NB4 (cell line): ENCODE results near the gene GMDS.

Experiments
- DNase-seq: peaks from one replicate; pipeline ENCODE4 v3.0.0; 2010; ENCODE audit warnings: low read depth
- H3K4me3 ChIP-seq: one replicate; pipeline ENCODE4 v1.5.1; 2011; ENCODE audit warnings: mild to moderate bottlenecking, low read depth, low read length, moderate library complexity
- CTCF ChIP-seq: IDR thresholded peaks from one replicate; pipeline ENCODE4 v1.5.1; 2012; ENCODE audit warnings: low read depth, low read length
- MYC ChIP-seq: IDR thresholded peaks from 2 replicates; pipeline ENCODE4 v1.6.1; 2011; ENCODE audit warnings: low read depth, low read length
- POLR2A ChIP-seq: IDR thresholded peaks from 2 replicates; pipeline ENCODE4 v1.6.1; 2011; ENCODE audit warnings: mild to moderate bottlenecking; ENCODE audit not compliant: insufficient read length; ENCODE audit errors: extremely low read depth
- TF ChIP-seq, protein P1 (sequence below): IDR thresholded peaks from 2 replicates; pipeline ENCODE4 v1.6.1; 2011; ENCODE audit warnings: low read depth, low read length

The GMDS gene

DNA sequence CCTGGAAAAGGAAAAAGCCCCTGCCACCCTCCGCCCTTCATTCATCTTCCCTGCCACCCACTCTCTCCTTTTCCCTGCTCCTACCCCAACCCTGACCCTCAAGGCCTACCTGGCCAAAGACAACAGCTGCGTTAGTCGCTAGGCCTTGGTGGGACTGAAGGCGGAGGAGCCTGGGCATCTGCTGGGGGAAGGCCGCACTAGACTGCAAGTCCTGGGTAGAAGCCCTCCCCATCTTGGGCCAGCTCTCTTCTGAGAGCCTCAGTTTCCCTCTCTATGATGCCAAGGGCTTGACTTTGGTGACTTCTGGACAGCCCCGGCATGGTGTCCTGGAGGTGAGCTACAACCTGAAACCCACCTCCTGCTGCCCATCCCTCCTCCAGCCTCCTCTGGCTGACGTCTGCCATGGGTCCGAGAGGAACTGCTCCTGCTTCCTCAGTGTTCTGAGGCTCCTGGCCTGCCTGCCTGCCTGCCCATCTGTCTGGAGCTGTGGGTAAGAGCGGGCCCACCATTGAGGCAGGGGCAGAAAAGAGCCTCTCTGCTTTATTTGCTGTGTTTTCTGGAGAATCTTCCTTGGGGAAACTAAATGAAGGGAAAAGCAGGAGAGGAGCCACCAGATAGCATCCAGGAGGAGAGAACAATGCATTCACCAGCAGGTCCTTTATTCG is 643.2 kb downstream of the GMDS start:
- no peak for TF ChIP-seq CTCF
- no peak for TF ChIP-seq POLR2A
- TF ChIP-seq, protein P1, sequence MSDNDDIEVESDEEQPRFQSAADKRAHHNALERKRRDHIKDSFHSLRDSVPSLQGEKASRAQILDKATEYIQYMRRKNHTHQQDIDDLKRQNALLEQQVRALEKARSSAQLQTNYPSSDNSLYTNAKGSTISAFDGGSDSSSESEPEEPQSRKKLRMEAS = no peak
- TF ChIP-seq MYC = no peak
- DNase-seq = no peak
- H3K4me3 ChIP-seq = no peak overlapping the region

DNA sequence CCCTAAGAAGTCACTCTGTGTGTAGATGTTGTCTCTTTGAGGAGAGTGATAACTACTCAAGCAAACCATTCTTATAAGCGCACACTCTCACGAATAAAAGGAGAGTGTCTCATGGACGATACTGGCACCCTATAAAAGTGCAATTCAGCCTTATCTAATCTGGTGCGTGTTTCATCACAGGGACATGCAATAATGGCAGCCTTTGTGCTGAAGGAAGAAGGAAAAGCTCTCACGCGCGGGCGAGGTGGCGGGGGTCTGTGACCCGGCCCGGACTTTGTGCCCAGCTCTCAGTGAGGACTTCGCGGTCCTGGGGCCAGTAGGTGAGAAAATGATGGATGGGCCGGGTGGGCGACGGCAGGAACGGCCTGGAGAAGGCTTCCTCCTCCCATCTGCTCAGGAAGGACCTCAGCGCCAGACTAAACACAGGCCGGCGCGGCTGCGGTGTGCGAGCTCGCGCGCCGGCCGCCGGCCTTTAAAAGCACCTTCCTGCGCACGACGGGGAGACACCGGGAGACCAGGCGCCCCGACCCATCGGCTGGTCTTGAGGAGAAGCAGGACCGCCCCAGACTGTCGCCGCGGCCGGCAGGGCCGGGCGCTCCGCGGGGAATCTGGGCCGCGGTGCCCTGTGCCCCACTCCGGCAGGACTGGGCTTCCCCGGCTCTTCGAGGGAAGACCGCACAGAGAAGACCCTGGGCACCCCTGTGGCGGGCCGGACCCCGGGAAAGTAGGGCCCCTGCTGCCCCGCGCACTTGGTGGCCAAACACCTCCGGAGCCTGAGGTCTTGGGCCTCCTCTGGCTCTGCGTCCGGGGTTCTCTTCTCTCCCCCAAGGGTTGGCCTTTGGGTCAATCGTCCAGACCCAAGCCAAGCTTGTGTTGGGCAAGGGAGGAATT is 644.0 kb downstream of the GMDS start:
- no peak for TF ChIP-seq CTCF
- no peak for TF ChIP-seq POLR2A
- no peak for TF ChIP-seq MYC
- TF ChIP-seq, protein P1 = no peak
- DNase-seq = no peak
- no peak overlapping the region for H3K4me3 ChIP-seq

DNA sequence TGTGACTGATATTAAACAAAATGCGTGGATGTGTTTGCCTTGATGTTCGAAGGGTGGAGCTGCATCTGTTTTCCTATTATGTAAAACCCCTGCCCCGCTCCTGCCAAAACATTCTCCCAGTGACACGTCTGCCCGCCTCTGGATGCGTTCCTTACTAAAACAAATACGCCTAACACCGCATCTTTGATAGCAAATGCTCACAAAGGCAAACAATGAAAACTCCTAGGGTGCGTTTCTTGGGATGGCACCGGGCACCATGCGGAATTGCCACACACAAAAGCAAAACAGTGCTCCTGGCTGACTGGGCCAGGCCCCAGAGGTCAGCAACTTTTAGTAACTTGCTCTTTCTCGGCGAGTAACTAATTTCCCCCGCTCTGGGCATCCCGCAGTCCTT is 644.6 kb downstream of the GMDS start:
- H3K4me3 ChIP-seq = no peak overlapping the region
- DNase-seq = no peak
- no peak for TF ChIP-seq CTCF
- TF ChIP-seq POLR2A = no peak
- TF ChIP-seq, protein P1 = no peak
- no peak for TF ChIP-seq MYC

- TF ChIP-seq POLR2A (no peak), CTCF (no peak), MYC (no peak)
- TF ChIP-seq, protein P1 = no peak
- no peak overlapping the region for H3K4me3 ChIP-seq
- no peak for DNase-seq
Measured at GRCh38 chr6:1600063-1600763, 645.2 kb downstream of the GMDS start.

DNA sequence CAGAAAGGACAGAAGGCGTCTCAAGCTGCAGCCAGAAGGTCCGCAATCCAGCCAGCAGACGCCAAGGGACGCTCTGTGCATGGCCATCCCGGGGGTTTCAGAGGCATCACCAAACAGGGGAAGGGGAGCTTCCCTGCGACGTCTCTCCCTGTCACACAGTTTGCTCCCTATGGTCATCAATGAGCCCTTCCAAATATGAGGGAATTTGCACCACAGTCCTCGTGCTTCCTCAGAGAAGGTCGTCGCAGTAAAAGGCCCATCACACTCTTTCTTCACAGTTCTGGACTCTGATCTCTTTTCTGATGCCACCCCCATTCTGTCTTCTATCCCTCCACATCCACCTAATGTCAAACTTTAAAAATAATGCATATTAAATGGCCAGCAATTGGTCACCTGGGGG is 645.9 kb downstream of the GMDS start:
- no peak overlapping the region for H3K4me3 ChIP-seq
- TF ChIP-seq, protein P1 = no peak
- TF ChIP-seq CTCF (no peak), MYC (no peak), POLR2A (no peak)
- no peak for DNase-seq
